Heart left ventricle (tissue), 13 donors: ENCODE measurements around the gene SVEP1.

ENCODE experiments used
- CTCF ChIP-seq, 12 donors: fragments of 200-600 bp; sonication (generic) in 4 of 12; IDR thresholded peaks; one replicate each; pipeline versions ENCODE4 v1.5.0 to v1.8.0; 2018 to 2022; ENCODE audit warnings: antibody characterized with exemption in 12 of 12, mild to moderate bottlenecking in 5 of 12
- POLR2A ChIP-seq, 2 donors: fragments of 450-650 bp; IDR thresholded peaks; one replicate each; pipeline ENCODE4 v1.6.1; 2017; ENCODE audit warnings: antibody characterized with exemption in 2 of 2, mild to moderate bottlenecking in 2 of 2, moderate library complexity in 2 of 2
- donor health status: ischemic (EF 13 %, LVEDD 7.1; RV severe dilation, severe dysfunction).
- donor health status: DM: no; HTN: yes; CAD: no.
- donor health status: DM: no; HTN: no; CAD: no.
- donor health status: ischemic (EF 25% LVEDD 6.9; RV normal size, moderate dysfunction).
- donor health status: ischemic (EF 25% LVEDD 5.7; RV mildly dilated, moderate dysfunction).
- donor health status: ischemic (EF 35%, LVEDD 5.7; RV mildly dilated, moderate dysfunction).
- donor health status: nonischemic (EF 11% LVEDD 7.7; RV severe dilation, severe dysfunction).
- donor health status: DM: yes; HTN: yes; CAD: no.
- donor health status: PGD.
- donor health status: ischemic (EF 29% LVEDD 5.4; RV normal size, mild dysfunction).
- donor health status: nonischemic (EF 23%, LVEDD 6.1; RV moderate dilation, normal function).

- TF ChIP-seq CTCF (IDR thresholded peaks at IDR 0.05) (no peak), POLR2A (IDR thresholded peaks at IDR 0.05) (no peak)
Measured at GRCh38 chr9:110536822-110537221, 42.7 kb downstream of the SVEP1 start.
